Panc1 (cell line): ENCODE results near the gene MAP2K6. TPM values are rescaled to one million over a fixed set of nuclear protein-coding genes. Genes with fewer than 3 reads are reported as not detected.
A peak's percentile ranks its signal among the peaks of the same experiment; 100 is the strongest.

Experiments used
- ATAC-seq: fragments of 200-7000 bp; cut with Tn5 transposase; 2 replicates; pipeline ENCODE4 v1.9.1; 2020; ENCODE audit warnings: mild to moderate bottlenecking, moderate library complexity
- BruUV-seq: library from RNA; stranded (reverse); fragments of 400-500 nt; replicated peaks from 2 replicates; lab custom pipeline; 2021; lab: Mats Ljungman, UMichigan
- CTCF ChIA-PET: fragments of 300-600 bp; sonication (Branson Sonifier 250); formaldehyde crosslinking; loops from one replicate; lab custom pipeline; 2022; ENCODE audit warnings: antibody characterized with exemption; lab: Charles Lee
- POLR2A ChIA-PET: fragments of 300-600 bp; sonication (Branson Sonifier 250); formaldehyde crosslinking; loops from one replicate; lab custom pipeline; 2022; ENCODE audit warnings: antibody characterized with exemption; lab: Charles Lee
- DNase-seq: peaks from one replicate; pipeline ENCODE4 v3.0.0-alpha.2; 2010; ENCODE audit warnings: low read depth, low spot score
- H3K27ac ChIP-seq: 2 replicates; pipeline ENCODE4 v1.5.1; 2011; ENCODE audit warnings: mild to moderate bottlenecking, low read length, inconsistent platforms
- H3K27me3 ChIP-seq: fragments of 200-500 bp; sonication (Bioruptor generic); 2 replicates; pipeline ENCODE4 v1.6.0; 2014; ENCODE audit warnings: low read length, inconsistent platforms; ENCODE audit not compliant: control insufficient read depth, insufficient read depth
- H3K36me3 ChIP-seq: fragments of 200-500 bp; sonication (Bioruptor generic); 2 replicates; pipeline ENCODE4 v1.5.1; 2014; ENCODE audit warnings: inconsistent platforms, mild to moderate bottlenecking, low read length, moderate library complexity; ENCODE audit not compliant: control insufficient read depth, insufficient read depth
- H3K4me1 ChIP-seq: 2 replicates; pipeline ENCODE4 v1.5.1; 2011; ENCODE audit warnings: inconsistent platforms, mild to moderate bottlenecking, low read length, moderate library complexity; ENCODE audit not compliant: control insufficient read depth, insufficient read depth
- H3K4me3 ChIP-seq, 2 experiments: 2 replicates each; pipeline ENCODE4 v1.5.1; 2011 to 2012; ENCODE audit warnings: low read depth in 2 of 2, low read length in 2 of 2, mild to moderate bottlenecking in 2 of 2, inconsistent platforms in 1 of 2, moderate library complexity in 1 of 2
- H3K9me3 ChIP-seq: fragments of 200-500 bp; sonication (Bioruptor generic); 2 replicates; pipeline ENCODE4 v1.5.1; 2014; ENCODE audit warnings: low read depth, mild to moderate bottlenecking, inconsistent platforms, low read length, moderate library complexity; ENCODE audit not compliant: control insufficient read depth, insufficient read depth
- CTCF ChIP-seq: fragments of 450-650 bp; IDR thresholded peaks from 2 replicates; pipeline ENCODE4 v1.5.1; 2017; ENCODE audit warnings: mild to moderate bottlenecking
- POLR2AphosphoS5 ChIP-seq: IDR thresholded peaks from 2 replicates; pipeline ENCODE4 v1.6.1; 2012; ENCODE audit warnings: mild to moderate bottlenecking, low read depth, low read length, moderate library complexity
- REST ChIP-seq, 2 experiments: IDR thresholded peaks; 2 replicates each; pipeline ENCODE4 v1.6.1; 2011 to 2012; ENCODE audit warnings: low read depth in 2 of 2, control low read depth in 1 of 2, low read length in 1 of 2, mild to moderate bottlenecking in 1 of 2, moderate library complexity in 1 of 2; ENCODE audit not compliant: insufficient read depth in 1 of 2
- SIN3A ChIP-seq: IDR thresholded peaks from 2 replicates; pipeline ENCODE4 v1.6.1; 2012; ENCODE audit warnings: low read depth, mild to moderate bottlenecking, low read length, moderate library complexity, borderline replicate concordance; ENCODE audit not compliant: insufficient read depth
- TCF7L2 ChIP-seq: IDR thresholded peaks from 2 replicates; pipeline ENCODE4 v1.6.1; 2011; ENCODE audit warnings: mild to moderate bottlenecking, low read depth, low read length, inconsistent platforms
- in situ Hi-C: cut with HindIII; loops from 2 replicates; pipeline ENCODE4 v1.10.0; 2016; ENCODE audit warnings: low sequenced_read_pairs, low pct_unique_long_range_greater_than_20kb
- intact Hi-C: fragments of 100-400 bp; cut with micrococcal nuclease; formaldehyde crosslinking; loops from one replicate; pipeline ENCODE4 v1.10.0; 2022; ENCODE audit not compliant: unreplicated experiment
- total RNA-seq: library from RNA; stranded (reverse); gene quantifications from one replicate; pipeline ENCODE4 v1.2.1, GENCODE V29; 2021; ENCODE audit not compliant: unreplicated experiment

The MAP2K6 gene
- total RNA-seq, 1 experiment from 2014 or later: 11.8 TPM

- peak overlapping the region; percentile 19; the same call in 1 of the 2 replicates for H3K27ac ChIP-seq
- peaks cover 21% of the 10 kb centered on the region for H3K4me1 ChIP-seq
- intact Hi-C loops (no loop called here), in situ Hi-C loops (no loop called here)
- H3K9me3 ChIP-seq: no peaks in the 10 kb centered on the region
- no TSS peak for BruUV-seq
- H3K27me3 ChIP-seq: no peaks in the 10 kb centered on the region
- CTCF ChIA-PET: no interaction called here
- POLR2A ChIA-PET: no interaction called here
- no peak for DNase-seq
- no peak for TF ChIP-seq REST (IDR thresholded peaks at IDR 0.05; ENCODE audit: insufficient read depth in 1 of 2, low read depth in 2 of 2, low read length in 1 of 2)
- TF ChIP-seq TCF7L2: no peak
- TF ChIP-seq POLR2AphosphoS5: no peak
- TF ChIP-seq SIN3A: no peak
- no peak for TF ChIP-seq CTCF
- no peak overlapping the region for H3K4me3 ChIP-seq
- no peak for ATAC-seq
- H3K36me3 ChIP-seq: no peaks in the 10 kb centered on the region
Observed at GRCh38 chr17:69412251-69412671, 2.2 kb upstream of the MAP2K6 start.

GRCh38 chr17:69415431-69415830 lies 934 bp downstream of the MAP2K6 start:
- Histone ChIP-seq H3K4me3 (peak overlapping the region; percentile 59 to 75), H3K27ac (peak overlapping the region; percentile 78), H3K4me1 (peaks cover 26% of the 10 kb centered on the region), H3K27me3 (no peaks in the 10 kb centered on the region), H3K9me3 (no peaks in the 10 kb centered on the region), H3K36me3 (no peaks in the 10 kb centered on the region)
- DNase-seq: no peak
- ATAC-seq: no peak
- in situ Hi-C loops: no loop called here
- POLR2A ChIA-PET: no interaction called here
- intact Hi-C loops: no loop called here
- TF ChIP-seq TCF7L2: no peak
- TF ChIP-seq SIN3A: no peak
- no peak for TF ChIP-seq REST (IDR thresholded peaks at IDR 0.05; ENCODE audit: insufficient read depth in 1 of 2, low read depth in 2 of 2, low read length in 1 of 2)
- no peak for TF ChIP-seq POLR2AphosphoS5
- no peak for TF ChIP-seq CTCF
- CTCF ChIA-PET: no interaction called here
- BruUV-seq: no TSS peak
